ENCODE data around the gene TMEM269. TPM values are rescaled to one million over a fixed set of nuclear protein-coding genes. Genes with fewer than 3 reads are reported as not detected.
A peak's percentile ranks its signal among the peaks of the same experiment; 100 is the strongest.

Gene TMEM269
- total and polyA plus RNA-seq, 9 of the 15 experiments (the other 6 are each of a cell fraction or from before 2014, with no cell fraction given): 0.09 to 0.49 (median 0.21) TPM

GRCh38 chr1:42824481-42825035 lies 39.8 kb downstream of the TMEM269 start (continued):
- TF ChIP-seq ZBTB7A (IDR thresholded peaks at IDR 0.05; ENCODE audit: borderline replicate concordance, control insufficient read depth, low read depth, low read length): peak; percentile 68
- no peak for TF ChIP-seq SREBF1 (IDR thresholded peaks at IDR 0.05; ENCODE audit: borderline replicate concordance, low read depth, low read length)
- no peak for TF ChIP-seq DMBX1 (CRISPR knock-in tag; IDR thresholded peaks at IDR 0.05; ENCODE audit: borderline replicate concordance)
- TF ChIP-seq ZBTB17 (CRISPR knock-in tag; IDR thresholded peaks at IDR 0.05): peak; percentile 21; the same call in 1 of the 2 replicates
- no peak for TF ChIP-seq BDP1 (IDR thresholded peaks at IDR 0.05; ENCODE audit: insufficient read depth, insufficient read length)
- no peak for TF ChIP-seq ZBTB43 (CRISPR knock-in tag; IDR thresholded peaks at IDR 0.05)
- no peak for TF ChIP-seq STAT5A (IDR thresholded peaks at IDR 0.05; ENCODE audit: borderline replicate concordance, low read length)
- TF ChIP-seq TAF1 (IDR thresholded peaks at IDR 0.05; ENCODE audit: control insufficient read depth, extremely low read depth, insufficient read depth, low read length, severe bottlenecking): no peak
- TF ChIP-seq LCOR (CRISPR knock-in tag; IDR thresholded peaks at IDR 0.05): no peak
- TF ChIP-seq ETV6 (IDR thresholded peaks at IDR 0.05; ENCODE audit: borderline replicate concordance in 1 of 2, low read depth in 2 of 2, low read length in 1 of 2): no peak
- TF ChIP-seq ETV6 (CRISPR knock-in tag; IDR thresholded peaks at IDR 0.05; ENCODE audit: borderline replicate concordance): no peak
- no peak for TF ChIP-seq ZNF57 (CRISPR knock-in tag; IDR thresholded peaks at IDR 0.05)
- TF ChIP-seq RAD21 (CRISPR knock-in tag; conservative IDR thresholded peaks at IDR 0.05 in 1 of 2, IDR thresholded peaks at IDR 0.05 in 1 of 2): no peak; a peak in 1 of 4 replicates
- peak; percentile 47; the same call in 1 of the 2 replicates for TF ChIP-seq ETV5 (CRISPR knock-in tag; IDR thresholded peaks at IDR 0.05; ENCODE audit: low read depth)
- TF ChIP-seq RAD51 (IDR thresholded peaks at IDR 0.05; ENCODE audit: borderline replicate concordance, low read depth): no peak
- TF ChIP-seq ZBED1 (IDR thresholded peaks at IDR 0.05): 0 out of 2 replicates have a peak, but pooled peaks have one; percentile 16
- peak; percentile 29; the same call in 1 of the 2 replicates for TF ChIP-seq ZBTB40 (IDR thresholded peaks at IDR 0.05)
- no peak for TF ChIP-seq ZBTB40 (CRISPR knock-in tag; IDR thresholded peaks at IDR 0.05)
